A549 (cell line): ENCODE data around the gene PLEKHA1. TPM values are rescaled to one million over a fixed set of nuclear protein-coding genes. Genes with fewer than 3 reads are reported as not detected.

Experiments
- ATAC-seq, 2 experiments: fragments of 200-7000 bp in 1 of 2; fragments of >200 bp in 1 of 2; cut with Nextera tagmentation in 1 of 2; cut with Tn5 transposase in 1 of 2; 3 replicates each; pipeline versions ENCODE4 v1.8.0 to v1.9.1; 2018 to 2020; ENCODE audit warnings: mild to moderate bottlenecking in 1 of 2, moderate library complexity in 1 of 2
- CTCF ChIA-PET: fragments of 300-600 bp; sonication (Branson Sonifier 250); formaldehyde crosslinking; extraction: SDS; loops from one replicate; lab custom pipeline; 2021; ENCODE audit warnings: antibody characterized with exemption, inconsistent platforms; lab: Yijun Ruan, JAX
- POLR2A ChIA-PET: fragments of 350-600 bp; formaldehyde crosslinking; extraction: SDS; loops from one replicate; lab custom pipeline; 2021; ENCODE audit warnings: antibody characterized with exemption, inconsistent platforms; lab: Yijun Ruan, JAX
- DNase-seq, 2 experiments: peaks; one replicate each; pipeline versions ENCODE4 v3.0.0 to v3.0.0-alpha.2; 2011 to 2016; ENCODE audit warnings: low read depth in 1 of 2, low spot score in 1 of 2
- FAIRE-seq: peaks from 2 replicates; lab custom pipeline; 2011; peaks lifted over from hg19 to GRCh38; lab: Jason Lieb, UNC
- H3K27ac ChIP-seq, 2 experiments: fragments of >200 bp; sonication (Bioruptor Twin); formaldehyde crosslinking; 3 replicates each; pipeline ENCODE4 v1.5.1; 2016 to 2017
- H3K4me1 ChIP-seq: fragments of >200 bp; sonication (Bioruptor Twin); formaldehyde crosslinking; 3 replicates; pipeline ENCODE4 v1.6.1; 2016
- H3K4me2 ChIP-seq: fragments of >200 bp; sonication (Bioruptor Twin); formaldehyde crosslinking; 3 replicates; pipeline ENCODE4 v1.6.1; 2016
- H3K4me3 ChIP-seq: fragments of >200 bp; sonication (Bioruptor Twin); formaldehyde crosslinking; 3 replicates; pipeline ENCODE4 v1.5.1; 2016
- H3K9me3 ChIP-seq: fragments of >200 bp; sonication (Bioruptor Twin); formaldehyde crosslinking; 3 replicates; pipeline ENCODE4 v1.6.1; 2016
- ATOH8 ChIP-seq: fragments of 250-450 bp; sonication (Bioruptor Pico); IDR thresholded peaks from 2 replicates; pipeline ENCODE4 v1.5.0; 2020; ENCODE audit warnings: low read depth, mild to moderate bottlenecking, moderate library complexity
- BCL3 ChIP-seq: fragments of >200 bp; sonication (Bioruptor Twin); formaldehyde crosslinking; IDR thresholded peaks from 3 replicates; pipeline ENCODE4 v1.6.1; 2016
- CBX2 ChIP-seq: fragments of 200-600 bp; sonication (generic); IDR thresholded peaks from 2 replicates; pipeline ENCODE4 v1.6.1; 2016; ENCODE audit warnings: low read depth, mild to moderate bottlenecking, borderline replicate concordance
- CEBPB ChIP-seq, 2 experiments: fragments of >200 bp in 1 of 2; sonication (Bioruptor Twin) in 1 of 2; formaldehyde crosslinking in 1 of 2; IDR thresholded peaks; 2 replicates each; pipeline ENCODE4 v1.6.1; 2012 to 2016
- CTCF ChIP-seq: fragments of >200 bp; sonication (Bioruptor Twin); formaldehyde crosslinking; IDR thresholded peaks from 3 replicates; pipeline ENCODE4 v1.5.1; 2016
- E2F6 ChIP-seq: IDR thresholded peaks from 2 replicates; pipeline ENCODE4 v1.6.1; 2012; ENCODE audit warnings: low read depth, borderline replicate concordance
- EP300 ChIP-seq, 2 experiments: fragments of >200 bp; sonication (Bioruptor Twin); formaldehyde crosslinking; IDR thresholded peaks; 2 replicates in 1 of 2; 3 replicates in 1 of 2; pipeline ENCODE4 v1.6.1; 2016 to 2017
- FOSL2 ChIP-seq, 2 experiments: fragments of 450-650 bp in 1 of 2; fragments of >200 bp in 1 of 2; sonication (Bioruptor Twin) in 1 of 2; formaldehyde crosslinking; IDR thresholded peaks; 2 replicates each; pipeline versions ENCODE4 v1.5.0 to v1.6.1; 2016 to 2020; ENCODE audit warnings: mild to moderate bottlenecking in 1 of 2, moderate library complexity in 1 of 2
- GATA3 ChIP-seq: IDR thresholded peaks from 2 replicates; pipeline ENCODE4 v1.6.1; 2012; ENCODE audit warnings: borderline replicate concordance
- HES2 ChIP-seq: fragments of >200 bp; sonication (Bioruptor Twin); formaldehyde crosslinking; IDR thresholded peaks from 2 replicates; pipeline ENCODE4 v1.6.1; 2016
- HMGXB4 ChIP-seq: fragments of 250-450 bp; sonication (Bioruptor Pico); IDR thresholded peaks from 2 replicates; pipeline ENCODE4 v1.5.0; 2021; ENCODE audit warnings: mild to moderate bottlenecking, moderate library complexity, borderline replicate concordance
- JUN ChIP-seq, 2 experiments: fragments of >200 bp; sonication (Bioruptor Twin); formaldehyde crosslinking; IDR thresholded peaks; 2 replicates in 1 of 2; 3 replicates in 1 of 2; pipeline ENCODE4 v1.6.1; 2016 to 2017
- JUNB ChIP-seq: fragments of >200 bp; sonication (Bioruptor Twin); formaldehyde crosslinking; IDR thresholded peaks from 2 replicates; pipeline ENCODE4 v1.6.1; 2016
- MAFK ChIP-seq: fragments of 450-650 bp; IDR thresholded peaks from 2 replicates; pipeline ENCODE4 v1.6.1; 2014; ENCODE audit not compliant: partially characterized antibody
- MAX ChIP-seq: IDR thresholded peaks from 2 replicates; pipeline ENCODE4 v1.6.1; 2012
- MYC ChIP-seq: IDR thresholded peaks from 2 replicates; pipeline ENCODE4 v1.6.1; 2012; ENCODE audit warnings: mild to moderate bottlenecking, inconsistent platforms, low read length, improper control_type of control experiment, borderline replicate concordance
- PBX3 ChIP-seq: IDR thresholded peaks from 2 replicates; pipeline ENCODE4 v1.6.1; 2012
- RAD21 ChIP-seq, 2 experiments: fragments of >200 bp in 1 of 2; sonication (Bioruptor Twin) in 1 of 2; formaldehyde crosslinking in 1 of 2; IDR thresholded peaks in 1 of 2; conservative IDR thresholded peaks in 1 of 2; 2 replicates in 1 of 2; 3 replicates in 1 of 2; pipeline ENCODE4 v1.6.1; 2012 to 2018; ENCODE audit warnings: inconsistent platforms in 1 of 2
- SMC3 ChIP-seq: fragments of >200 bp; sonication (Bioruptor Twin); formaldehyde crosslinking; IDR thresholded peaks from 3 replicates; pipeline ENCODE4 v1.6.1; 2018; ENCODE audit warnings: inconsistent platforms
- USF2 ChIP-seq: fragments of 450-650 bp; IDR thresholded peaks from 2 replicates; pipeline ENCODE4 v1.6.1; 2014; ENCODE audit warnings: antibody characterized with exemption
- WGBS: methylation state at CpG from one replicate; pipeline ENCODE4 v1.1.6; 2017; ENCODE audit errors: missing lambda C conversion rate; 5-methylcytosine and 5-hydroxymethylcytosine counted together
- polyA plus RNA-seq, 4 experiments: library from polyadenylated mRNA; depleted of rRNA in 3 of 4; stranded (reverse); fragments of >200 nt; fragmentation: RNase III in 1 of 4; extraction: RNeasy Plus Mini Kit Qiagen cat#74134 plus additional on column Dnase treatment in 1 of 4; gene quantifications; 2 replicates in 3 of 4; 3 replicates in 1 of 4; pipeline ENCODE4 v1.2.3, GENCODE V29; 2011 to 2017

PLEKHA1 gene
- polyA plus RNA-seq, 2 of the 4 experiments (the other 2 are of a cell fraction) = 26.7 to 62.4 TPM

- peak; percentile 88 to 89 for DNase-seq
- CTCF ChIA-PET = interaction anchor here (0.8 to 4.1 kb wide), 17 partner anchors 10 to 326 kb away, joined by 3 to 19 read pairs (median 5); no protein-coding TSS in a partner anchor
- 3% methylated on average over 11 of the region's 11 CpGs for WGBS
- POLR2A ChIA-PET = interaction anchor here (0.6 to 1.3 kb wide), 5 partner anchors 10 to 96 kb away, joined by 3 to 8 read pairs (median 3); partner anchors contain the start of gene PLEKHA1
- H3K27ac ChIP-seq = peak overlapping the region; percentile 68 to 86
- ATAC-seq = peak; percentile 95 to 98
- H3K4me3 ChIP-seq = no peak overlapping the region
- no peaks in the 10 kb centered on the region for H3K9me3 ChIP-seq
- peak overlapping the region; percentile 64 for H3K4me2 ChIP-seq
- TF ChIP-seq MAX (peak; percentile 51; the same call in 1 of the 2 replicates), PBX3 (no peak), GATA3 (peak; percentile 57; the same call in 1 of the 2 replicates), BCL3 (peak; percentile 97), CTCF (peak; percentile 29; the same call in 2 of the 3 replicates), FOSL2 (IDR thresholded peaks at IDR 0.05) (peak; percentile 99), FOSL2 (CRISPR knock-in tag; IDR thresholded peaks at IDR 0.05) (peak; percentile 98), USF2 (no peak), E2F6 (no peak), RAD21 (conservative IDR thresholded peaks at IDR 0.05 in 1 of 2, IDR thresholded peaks at IDR 0.05 in 1 of 2) (peak; percentile 50 to 67), EP300 (IDR thresholded peaks at IDR 0.05) (peak; percentile 82 to 84; a peak in 3 of 5 replicates), ATOH8 (CRISPR knock-in tag) (no peak), JUN (IDR thresholded peaks at IDR 0.05) (peak; percentile 95 to 98), HMGXB4 (CRISPR knock-in tag) (no peak), HES2 (peak; percentile 98), JUNB (peak; percentile 100), MAFK (peak; percentile 72), CEBPB (IDR thresholded peaks at IDR 0.05) (peak; percentile 99 to 100), SMC3 (peak; percentile 56; the same call in 2 of the 3 replicates), MYC (0 out of 2 replicates have a peak, but pooled peaks have one; percentile 22), CBX2 (no peak)
- peak; percentile 93 for FAIRE-seq
- H3K4me1 ChIP-seq = peaks cover 24% of the 10 kb centered on the region
Measured at GRCh38 chr10:122468926-122469781, 94.6 kb downstream of the PLEKHA1 start.
